ENCODE data around the gene LGALSL. TPM values are rescaled to one million over a fixed set of nuclear protein-coding genes. Genes with fewer than 3 reads are reported as not detected.

LGALSL gene
- total and polyA plus RNA-seq, 2 of the 13 experiments (the other 11 are each of a cell fraction or from before 2014, with no cell fraction given), result 15.4 to 20.0 TPM

- TF ChIP-seq LRRFIP1 (CRISPR knock-in tag; conservative IDR thresholded peaks at IDR 0.05), result no peak
- no peak; the same call in 1 of the 2 replicates for TF ChIP-seq ZNF281 (CRISPR knock-in tag; IDR thresholded peaks at IDR 0.05; ENCODE audit: borderline replicate concordance)
- TF ChIP-seq BCL6 (CRISPR knock-in tag; IDR thresholded peaks at IDR 0.05), result no peak
- peak; percentile 31; the same call in 1 of the 2 replicates for TF ChIP-seq ZNF768 (CRISPR knock-in tag; IDR thresholded peaks at IDR 0.05)
- TF ChIP-seq CBFB (CRISPR knock-in tag; IDR thresholded peaks at IDR 0.05), result 0 out of 2 replicates have a peak, but pooled peaks have one; percentile 28
- TF ChIP-seq ZNF574 (CRISPR knock-in tag; IDR thresholded peaks at IDR 0.05), result peak; percentile 37; the same call in 1 of the 2 replicates
- TF ChIP-seq PATZ1 (CRISPR knock-in tag; IDR thresholded peaks at IDR 0.05), result 0 out of 2 replicates have a peak, but pooled peaks have one; percentile 30
- TF ChIP-seq TRIM22 (IDR thresholded peaks at IDR 0.05), result no peak
- TF ChIP-seq RAD51 (IDR thresholded peaks at IDR 0.05; ENCODE audit: borderline replicate concordance), result no peak
- TF ChIP-seq KDM2A (CRISPR knock-in tag; IDR thresholded peaks at IDR 0.05; ENCODE audit: borderline replicate concordance, low read depth), result peak; percentile 6; the same call in 1 of the 2 replicates
- TF ChIP-seq MXD3 (CRISPR knock-in tag; IDR thresholded peaks at IDR 0.05), result peak; percentile 70; the same call in 1 of the 2 replicates
- TF ChIP-seq MATR3 (CRISPR knock-in tag; IDR thresholded peaks at IDR 0.05), result no peak
- no peak for TF ChIP-seq PLRG1 (conservative IDR thresholded peaks at IDR 0.05)
- no peak for TF ChIP-seq ZNF333 (CRISPR knock-in tag; IDR thresholded peaks at IDR 0.05; ENCODE audit: borderline replicate concordance)
- peak; percentile 62; the same call in 1 of the 2 replicates for TF ChIP-seq ZNF44 (CRISPR knock-in tag; IDR thresholded peaks at IDR 0.05)
- peak; percentile 84; the same call in 1 of the 2 replicates for TF ChIP-seq SRY (CRISPR knock-in tag; IDR thresholded peaks at IDR 0.05)
These were observed 697 bp downstream of the LGALSL start (continued) for GRCh38 chr2:64454386-64455332.
